Ishikawa (cell line): ENCODE results near the gene LAMA3.

Experiments used
- CREB1 ChIP-seq: IDR thresholded peaks from 2 replicates; pipeline ENCODE4 v1.6.1; 2012; ENCODE audit warnings: low read depth
- RAD21 ChIP-seq: IDR thresholded peaks from 2 replicates; pipeline ENCODE4 v1.6.1; 2012; ENCODE audit warnings: low read depth
- TF ChIP-seq, protein P1 (sequence below): IDR thresholded peaks from 2 replicates; pipeline ENCODE4 v1.6.1; 2012

DNA sequence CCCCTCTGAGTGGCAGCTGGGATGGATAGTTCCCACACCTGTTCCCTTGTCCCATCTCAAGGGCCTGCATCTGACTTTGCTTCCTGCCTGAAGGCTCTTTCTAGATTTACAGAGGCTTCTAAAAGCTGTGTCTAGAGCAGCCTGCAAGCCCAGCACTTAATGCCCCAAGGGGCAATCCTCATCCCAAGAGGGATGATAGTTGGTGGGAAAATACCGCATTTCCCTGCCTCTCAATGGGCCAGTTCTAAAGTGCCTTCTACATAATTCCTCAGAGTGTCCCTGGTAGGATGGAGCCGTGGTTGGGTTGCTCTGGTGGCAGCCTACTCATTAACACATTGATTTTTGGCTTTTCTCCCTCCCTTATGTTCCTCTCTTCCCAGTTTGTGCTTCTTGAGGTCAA lies 29.5 kb downstream of the LAMA3 start:
- TF ChIP-seq CREB1 (no peak), RAD21 (no peak)
- TF ChIP-seq, protein P1, sequence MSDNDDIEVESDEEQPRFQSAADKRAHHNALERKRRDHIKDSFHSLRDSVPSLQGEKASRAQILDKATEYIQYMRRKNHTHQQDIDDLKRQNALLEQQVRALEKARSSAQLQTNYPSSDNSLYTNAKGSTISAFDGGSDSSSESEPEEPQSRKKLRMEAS = no peak
